Activated CD8-positive, alpha-beta T cell treated with anti-CD3 and anti-CD28 coated beads for 36 hours (primary cell): Measurements from ENCODE around the gene FXYD2. TPM values are rescaled to one million over a fixed set of nuclear protein-coding genes. Genes with fewer than 3 reads are reported as not detected.
"Not testable (repeated sequence)": the region's sequence is repeated elsewhere in the genome, so short reads cannot be mapped to it uniquely, and the experiment has no call there.

Source experiments
- ATAC-seq: fragments of 200-7000 bp; cut with Tn5 transposase; one replicate; pipeline ENCODE4 v1.10.0; 2021; ENCODE audit warnings: mild to moderate bottlenecking, moderate library complexity
- CTCF ChIA-PET: fragments of 350-600 bp; sonication (Branson Sonifier 250); formaldehyde crosslinking; loops from one replicate; lab custom pipeline; 2021; ENCODE audit warnings: antibody characterized with exemption; lab: Charles Lee
- POLR2A ChIA-PET: fragments of 350-600 bp; sonication (Branson Sonifier 250); formaldehyde crosslinking; loops from one replicate; lab custom pipeline; 2021; ENCODE audit warnings: antibody characterized with exemption; lab: Charles Lee
- DNase-seq: peaks from one replicate; pipeline ENCODE4 v3.0.0-alpha.2; 2020
- H3K27ac Mint-ChIP-seq: one replicate; pipeline ENCODE4 v1.8.0; 2021; ENCODE audit warnings: mild to moderate bottlenecking, mixed read lengths
- H3K27me3 Mint-ChIP-seq: one replicate; pipeline ENCODE4 v1.8.0; 2021; ENCODE audit warnings: mixed read lengths
- H3K36me3 Mint-ChIP-seq: one replicate; pipeline ENCODE4 v1.8.0; 2021; ENCODE audit warnings: low read depth, mixed read lengths
- H3K4me1 Mint-ChIP-seq: one replicate; pipeline ENCODE4 v1.8.0; 2021; ENCODE audit warnings: low read depth, mixed read lengths
- H3K4me3 Mint-ChIP-seq: one replicate; pipeline ENCODE4 v1.8.0; 2021; ENCODE audit warnings: mild to moderate bottlenecking, moderate library complexity, mixed read lengths
- H3K9me3 Mint-ChIP-seq: one replicate; pipeline ENCODE4 v1.8.0; 2021; ENCODE audit warnings: mixed read lengths
- intact Hi-C: fragments of 100-400 bp; cut with micrococcal nuclease; formaldehyde crosslinking; loops from one replicate; pipeline ENCODE4 v1.10.0; 2022
- total RNA-seq, 2 experiments: library from RNA; stranded (reverse); gene quantifications; one replicate each; pipeline ENCODE4 v1.2.3, GENCODE V29; 2021
- TF ChIP-seq, protein P1 (sequence below): fragments of 200-600 bp; IDR thresholded peaks from one replicate; pipeline ENCODE4 v1.8.0; 2022; ENCODE audit warnings: antibody characterized with exemption, mild to moderate bottlenecking

The FXYD2 gene
- total RNA-seq, 2 experiments from 2014 or later: 6.7 to 7.2 TPM

DNA sequence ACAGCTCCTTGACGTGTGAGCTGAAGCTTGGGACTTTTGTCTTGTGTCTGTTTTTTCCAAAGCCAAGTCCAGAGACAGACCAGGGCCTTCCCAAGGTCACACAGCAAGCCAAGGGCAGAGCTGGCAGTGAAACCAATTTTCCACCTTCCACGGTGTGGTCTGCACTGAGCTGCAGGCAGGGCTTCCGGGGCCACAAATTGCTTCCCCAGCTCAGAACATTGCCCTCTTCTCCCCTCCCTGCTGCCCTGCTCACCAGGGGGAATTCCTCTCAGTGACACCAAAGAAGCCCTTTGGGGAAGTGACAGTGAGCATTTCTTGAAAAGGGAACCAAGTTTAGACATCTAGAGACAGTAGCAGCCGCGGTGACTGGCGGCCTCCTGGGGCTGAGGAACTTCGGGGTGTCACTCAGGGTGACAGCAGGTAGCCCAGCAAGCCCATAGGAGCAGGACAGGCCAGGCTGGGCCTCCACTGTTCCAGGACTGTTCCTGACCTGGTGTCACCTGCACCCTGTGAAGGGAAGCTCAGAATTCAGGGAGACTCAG lies 9.2 kb downstream of the FXYD2 start:
- no peaks in the 10 kb centered on the region for H3K9me3 Mint-ChIP-seq

DNA sequence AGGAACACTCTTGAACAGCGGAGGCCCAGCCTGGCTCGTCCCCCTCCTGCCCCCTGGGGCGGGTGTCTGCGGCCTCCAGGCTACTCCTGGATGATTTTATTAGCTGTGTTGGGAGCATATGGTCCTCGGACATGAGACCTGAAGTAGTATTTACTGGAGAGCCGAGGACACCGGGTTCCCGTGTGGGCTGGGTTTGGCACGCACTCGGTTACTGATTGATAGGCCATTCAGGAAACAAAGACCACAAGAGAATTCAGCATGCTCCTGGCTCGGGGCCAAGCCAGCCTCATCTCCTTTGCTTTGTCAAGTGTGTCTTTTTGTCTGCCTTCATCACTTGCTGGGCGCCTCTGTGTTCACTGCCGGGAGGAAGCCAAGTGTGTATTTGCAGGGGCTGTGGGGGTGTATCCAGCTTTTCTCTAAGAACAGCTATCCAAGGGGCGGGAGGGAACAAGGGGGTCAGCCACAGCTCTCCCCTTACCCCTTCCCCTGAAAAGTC lies 9.7 kb downstream of the FXYD2 start:
- ChIA-PET POLR2A (interaction anchor here (0.6 to 2.1 kb wide), 14 partner anchors 9 to 404 kb away, joined by 3 to 18 read pairs (median 3); partner anchors contain the start of genes FXYD2 and IL10RA), CTCF (interaction anchor here (0.8 to 15.2 kb wide), 17 partner anchors 9 to 585 kb away, joined by 3 to 196 read pairs (median 4); no protein-coding TSS in a partner anchor)
- DNase-seq (peak; percentile 97), ATAC-seq (peak; percentile 28)
- H3K4me1 Mint-ChIP-seq: peaks cover 59% of the 10 kb centered on the region
- no peaks in the 10 kb centered on the region for H3K27me3 Mint-ChIP-seq
- peak overlapping the region; percentile 98 for H3K27ac Mint-ChIP-seq
- intact Hi-C loops: loop anchor here (2.0 kb wide), 1 partner anchor 188 kb away; no protein-coding TSS in a partner anchor
- H3K9me3 Mint-ChIP-seq: no peaks in the 10 kb centered on the region
- no peaks in the 10 kb centered on the region for H3K36me3 Mint-ChIP-seq
- H3K4me3 Mint-ChIP-seq: peak overlapping the region; percentile 63
- TF ChIP-seq, protein P1, sequence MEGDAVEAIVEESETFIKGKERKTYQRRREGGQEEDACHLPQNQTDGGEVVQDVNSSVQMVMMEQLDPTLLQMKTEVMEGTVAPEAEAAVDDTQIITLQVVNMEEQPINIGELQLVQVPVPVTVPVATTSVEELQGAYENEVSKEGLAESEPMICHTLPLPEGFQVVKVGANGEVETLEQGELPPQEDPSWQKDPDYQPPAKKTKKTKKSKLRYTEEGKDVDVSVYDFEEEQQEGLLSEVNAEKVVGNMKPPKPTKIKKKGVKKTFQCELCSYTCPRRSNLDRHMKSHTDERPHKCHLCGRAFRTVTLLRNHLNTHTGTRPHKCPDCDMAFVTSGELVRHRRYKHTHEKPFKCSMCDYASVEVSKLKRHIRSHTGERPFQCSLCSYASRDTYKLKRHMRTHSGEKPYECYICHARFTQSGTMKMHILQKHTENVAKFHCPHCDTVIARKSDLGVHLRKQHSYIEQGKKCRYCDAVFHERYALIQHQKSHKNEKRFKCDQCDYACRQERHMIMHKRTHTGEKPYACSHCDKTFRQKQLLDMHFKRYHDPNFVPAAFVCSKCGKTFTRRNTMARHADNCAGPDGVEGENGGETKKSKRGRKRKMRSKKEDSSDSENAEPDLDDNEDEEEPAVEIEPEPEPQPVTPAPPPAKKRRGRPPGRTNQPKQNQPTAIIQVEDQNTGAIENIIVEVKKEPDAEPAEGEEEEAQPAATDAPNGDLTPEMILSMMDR: no peak

More for the DNA sequence above, 9.2 kb downstream of the FXYD2 start:
- peak; percentile 71 for ATAC-seq
- Mint-ChIP-seq H3K27me3 (no peaks in the 10 kb centered on the region), H3K4me1 (peaks cover 60% of the 10 kb centered on the region), H3K27ac (peak overlapping the region; percentile 98), H3K4me3 (peak overlapping the region; percentile 63), H3K36me3 (no peaks in the 10 kb centered on the region)
- peak; percentile 85 for DNase-seq
- TF ChIP-seq, protein P1: no peak
- intact Hi-C loops: loop anchor here (2.0 kb wide), 1 partner anchor 187 kb away; no protein-coding TSS in a partner anchor
- ChIA-PET POLR2A (interaction anchor here (0.7 to 2.1 kb wide), 21 partner anchors 8 to 403 kb away, joined by 3 to 18 read pairs (median 3); partner anchors contain the start of genes FXYD2 and IL10RA), CTCF (interaction anchor here (0.7 to 15.2 kb wide), 22 partner anchors 8 to 585 kb away, joined by 3 to 196 read pairs (median 4); no protein-coding TSS in a partner anchor)

DNA sequence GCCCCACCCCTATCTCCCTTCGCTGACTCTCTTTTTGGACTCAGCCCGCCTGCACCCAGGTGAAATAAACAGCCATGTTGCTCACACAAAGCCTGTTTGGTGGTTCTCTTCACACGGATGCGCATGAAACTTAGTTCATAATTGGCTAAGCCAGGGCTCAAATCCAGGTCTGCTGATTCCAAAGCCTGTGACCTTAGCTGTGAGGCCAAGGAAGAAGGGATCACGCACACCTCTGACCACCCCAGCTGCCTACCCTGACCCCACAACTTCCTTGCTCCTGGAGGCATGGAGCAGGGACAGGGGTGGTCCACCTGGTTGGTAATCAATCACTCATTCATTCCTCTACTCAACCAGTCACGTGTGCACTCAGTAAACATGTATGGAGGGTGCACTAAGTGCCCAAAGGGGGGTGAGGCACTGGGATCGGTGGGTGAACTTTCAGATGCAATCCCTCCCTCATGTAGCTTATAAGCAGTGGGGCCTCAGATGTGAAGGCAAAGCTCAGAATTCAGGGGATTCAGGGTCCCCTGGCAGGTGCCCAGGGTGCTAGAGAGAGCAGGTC lies 10.3 kb downstream of the FXYD2 start:
- DNase-seq (no peak), ATAC-seq (no peak)
- TF ChIP-seq, protein P1: no peak
- H3K27me3 Mint-ChIP-seq: no peaks in the 10 kb centered on the region
- no peaks in the 10 kb centered on the region for H3K36me3 Mint-ChIP-seq
- no peaks in the 10 kb centered on the region for H3K9me3 Mint-ChIP-seq
- H3K4me3 Mint-ChIP-seq: no peak overlapping the region
- peaks cover 63% of the 10 kb centered on the region for H3K4me1 Mint-ChIP-seq
- peak overlapping the region; percentile 98 for H3K27ac Mint-ChIP-seq
- ChIA-PET POLR2A (interaction anchor here (0.6 to 2.1 kb wide), 7 partner anchors 9 to 404 kb away, joined by 3 to 18 read pairs (median 4); partner anchors contain the start of gene FXYD2), CTCF (interaction anchor here (0.9 to 15.2 kb wide), 10 partner anchors 9 to 584 kb away, joined by 3 to 188 read pairs (median 4); no protein-coding TSS in a partner anchor)
- intact Hi-C loops: loop anchor here (2.0 kb wide), 1 partner anchor 189 kb away; no protein-coding TSS in a partner anchor

DNA sequence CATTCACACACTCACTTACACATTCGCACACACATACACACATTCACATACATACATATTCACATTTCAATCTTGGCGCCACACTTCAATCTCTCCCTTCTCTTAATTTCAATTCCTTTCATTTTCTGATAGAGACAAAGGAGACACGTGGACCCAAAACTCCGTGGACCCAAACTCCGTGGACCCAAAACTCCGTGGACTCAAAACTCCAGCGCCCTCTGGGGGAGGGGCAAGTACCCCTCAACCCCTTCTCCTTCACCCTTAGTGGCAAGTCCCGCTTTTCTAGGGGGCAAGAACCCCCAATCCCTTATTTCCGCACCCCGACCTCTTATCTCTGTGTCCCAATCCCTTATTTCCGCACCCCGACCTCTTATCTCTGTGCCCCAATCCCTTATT lies 14.5 kb downstream of the FXYD2 start:
- not testable (repeated sequence) for H3K4me3 Mint-ChIP-seq

DNA sequence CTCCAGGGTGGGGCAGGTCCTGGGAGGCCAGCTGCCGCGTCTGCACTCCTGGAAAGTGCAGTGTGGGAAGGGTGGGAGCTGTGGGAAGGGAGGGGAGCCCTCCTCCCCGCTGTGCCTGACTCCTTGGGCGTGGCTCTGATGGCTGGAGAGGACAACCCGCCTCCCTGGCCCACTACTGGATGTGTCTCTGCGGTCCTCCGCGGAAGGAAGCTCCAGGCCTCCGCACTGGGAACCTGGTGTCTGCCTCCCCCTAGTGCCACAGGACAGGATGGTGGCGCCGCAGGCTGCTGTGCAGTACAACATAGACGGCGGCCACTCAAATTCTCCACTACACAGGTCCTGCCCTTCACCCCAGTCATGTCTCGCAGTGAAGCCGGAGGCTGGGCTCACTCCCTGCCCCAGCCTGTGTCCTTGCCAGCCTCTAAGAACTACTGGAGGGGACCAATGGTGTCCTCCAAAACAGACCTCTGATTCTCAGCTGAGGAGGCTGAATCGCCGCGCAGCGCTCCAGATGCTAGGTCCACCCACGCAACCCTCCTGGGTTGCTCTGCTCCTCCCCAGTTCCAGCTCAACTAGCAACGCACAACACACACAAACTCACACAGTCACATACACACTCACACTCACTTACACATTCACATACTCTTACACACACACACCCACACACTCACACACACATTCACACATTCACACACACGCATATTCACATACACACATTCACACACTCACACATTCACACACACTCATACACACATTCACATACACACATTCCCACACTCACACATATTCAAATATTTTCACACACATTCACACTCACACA lies 15.1 kb downstream of the FXYD2 start:
- no peak overlapping the region for H3K4me3 Mint-ChIP-seq
- POLR2A ChIA-PET: interaction anchor here (2.8 kb wide), 1 partner anchor 8 kb away, joined by 15 read pairs; no protein-coding TSS in a partner anchor

More for the DNA sequence above, 14.5 kb downstream of the FXYD2 start:
- H3K9me3 Mint-ChIP-seq, DNase-seq, H3K36me3 Mint-ChIP-seq, H3K27ac Mint-ChIP-seq, POLR2A ChIA-PET, H3K27me3 Mint-ChIP-seq, ATAC-seq, intact Hi-C loops: not testable (repeated sequence)
- CTCF ChIA-PET: interaction anchor here (1.2 to 8.5 kb wide), 10 partner anchors 7 to 384 kb away, joined by 3 to 196 read pairs (median 22); partner anchors contain the start of gene FXYD2
- H3K4me1 Mint-ChIP-seq: peaks cover 30% of the 10 kb centered on the region

More for the DNA sequence above, 15.1 kb downstream of the FXYD2 start:
- peak; percentile 71 for DNase-seq
- no peaks in the 10 kb centered on the region for H3K36me3 Mint-ChIP-seq
- H3K27me3 Mint-ChIP-seq: no peaks in the 10 kb centered on the region
- CTCF ChIA-PET: interaction anchor here (1.2 to 8.5 kb wide), 14 partner anchors 8 to 384 kb away, joined by 3 to 196 read pairs (median 24); partner anchors contain the start of genes DSCAML1, FXYD2 and FXYD6
- TF ChIP-seq, protein P1: peak; percentile 43
- H3K4me1 Mint-ChIP-seq: peaks cover 24% of the 10 kb centered on the region
- peak; percentile 88 for ATAC-seq
- no peaks in the 10 kb centered on the region for H3K9me3 Mint-ChIP-seq
- H3K27ac Mint-ChIP-seq: peak overlapping the region; percentile 4
- intact Hi-C loops: no loop called here
